H1 (cell line): Measurements from ENCODE around the gene DLX4. TPM values are rescaled to one million over a fixed set of nuclear protein-coding genes. Genes with fewer than 3 reads are reported as not detected.
A peak's percentile ranks its signal among the peaks of the same experiment; 100 is the strongest.

ENCODE experiments used
- CTCF ChIA-PET: fragments of 300-600 bp; sonication (Branson Sonifier 250); formaldehyde crosslinking; loops from one replicate; lab custom pipeline; 2021; ENCODE audit not compliant: partially characterized antibody; lab: Charles Lee
- POLR2A ChIA-PET: fragments of 300-600 bp; sonication (Branson Sonifier 250); formaldehyde crosslinking; loops from one replicate; lab custom pipeline; 2021; ENCODE audit warnings: inconsistent platforms; ENCODE audit not compliant: partially characterized antibody; lab: Charles Lee
- DNase-seq, 2 experiments: peaks; one replicate each; pipeline versions ENCODE4 v3.0.0 to v3.0.0-alpha.2; 2010 to 2022; ENCODE audit warnings: low spot score in 2 of 2, low read depth in 1 of 2, mixed read lengths in 1 of 2
- FAIRE-seq: peaks from 2 replicates; lab custom pipeline; 2011; peaks lifted over from hg19 to GRCh38; lab: Jason Lieb, UNC
- H2AFZ ChIP-seq: 2 replicates; pipeline ENCODE4 v1.8.1; 2012; ENCODE audit warnings: low read length, inconsistent platforms
- H2AK5ac ChIP-seq: 2 replicates; pipeline ENCODE4 v1.6.1; 2013; ENCODE audit warnings: low read depth, low read length
- H2BK120ac ChIP-seq: replicated peaks from 2 replicates; pipeline ENCODE3; 2013; ENCODE audit warnings: low read depth, low read length, inconsistent platforms
- H2BK12ac ChIP-seq: 2 replicates; pipeline ENCODE4 v1.6.1; 2013; ENCODE audit warnings: low read depth, low read length
- H2BK15ac ChIP-seq: 2 replicates; pipeline ENCODE4 v1.6.1; 2013; ENCODE audit warnings: low read length
- H2BK20ac ChIP-seq: 2 replicates; pipeline ENCODE4 v1.6.1; 2013; ENCODE audit warnings: low read length
- H2BK5ac ChIP-seq: 2 replicates; pipeline ENCODE4 v1.6.1; 2013; ENCODE audit warnings: low read depth, low read length
- H3K14ac ChIP-seq: 2 replicates; pipeline ENCODE4 v1.6.1; 2013; ENCODE audit warnings: inconsistent platforms; ENCODE audit not compliant: insufficient read length
- H3K18ac ChIP-seq: 2 replicates; pipeline ENCODE4 v1.6.1; 2013; ENCODE audit warnings: low read length; ENCODE audit errors: extremely low read depth
- H3K23ac ChIP-seq: 2 replicates; pipeline ENCODE4 v1.6.1; 2013; ENCODE audit warnings: inconsistent platforms; ENCODE audit not compliant: insufficient read length
- H3K23me2 ChIP-seq: 2 replicates; pipeline ENCODE4 v1.6.1; 2013; ENCODE audit warnings: low read depth, low read length
- H3K27ac ChIP-seq: 2 replicates; pipeline ENCODE4 v1.6.1; 2011; ENCODE audit warnings: low read depth, low read length, inconsistent platforms
- H3K27me3 ChIP-seq, 4 experiments: replicated peaks in 1 of 4; 1 replicate in 1 of 4; 2 replicates in 3 of 4; pipeline versions ENCODE4 v1.6.1 to v1.8.1; 2011 to 2013; ENCODE audit warnings: low read length in 3 of 4, mild to moderate bottlenecking in 3 of 4, inconsistent platforms in 2 of 4, mixed read lengths in 2 of 4, moderate library complexity in 1 of 4; ENCODE audit not compliant: control insufficient read depth in 3 of 4, insufficient read depth in 3 of 4; ENCODE audit errors: extremely low read depth in 1 of 4
- H3K36me3 ChIP-seq, 4 experiments: 2 replicates each; pipeline versions ENCODE4 v1.6.1 to v1.8.1; 2011 to 2013; ENCODE audit warnings: mild to moderate bottlenecking in 4 of 4, low read length in 3 of 4, moderate library complexity in 2 of 4, control low read depth in 1 of 4, inconsistent platforms in 1 of 4; ENCODE audit not compliant: insufficient read depth in 4 of 4, control insufficient read depth in 2 of 4
- H3K4ac ChIP-seq: replicated peaks from 2 replicates; pipeline ENCODE3; 2013; ENCODE audit warnings: low read length, low read depth, mixed read lengths, inconsistent platforms; ENCODE audit not compliant: insufficient read length
- H3K4me1 ChIP-seq, 4 experiments: replicated peaks in 1 of 4; 1 replicate in 1 of 4; 2 replicates in 3 of 4; pipeline versions ENCODE4 v1.6.1 to v1.8.1; 2011 to 2013; ENCODE audit warnings: low read length in 3 of 4, inconsistent platforms in 2 of 4, mixed read lengths in 1 of 4; ENCODE audit not compliant: insufficient read depth in 4 of 4, control insufficient read depth in 3 of 4
- H3K4me2 ChIP-seq, 2 experiments: 2 replicates each; pipeline versions ENCODE4 v1.6.1 to v1.8.1; 2011 to 2013; ENCODE audit warnings: low read depth in 2 of 2, low read length in 2 of 2, control low read depth in 1 of 2, inconsistent platforms in 1 of 2, mild to moderate bottlenecking in 1 of 2; ENCODE audit not compliant: insufficient read depth in 1 of 2
- H3K4me3 ChIP-seq, 4 experiments: fragments of 200-600, 300-600 bp in 1 of 4; sonication (generic), shearing (Covaris generic), sonication (Bioruptor Twin) in 1 of 4; 2 replicates each; pipeline versions ENCODE4 v1.5.1 to v1.8.1; 2011 to 2016; ENCODE audit warnings: low read length in 4 of 4, low read depth in 3 of 4, control low read depth in 2 of 4, inconsistent platforms in 2 of 4, mild to moderate bottlenecking in 2 of 4, mixed read lengths in 1 of 4, moderate library complexity in 1 of 4; ENCODE audit not compliant: insufficient read depth in 2 of 4; ENCODE audit errors: extremely low read depth in 1 of 4
- H3K56ac ChIP-seq: replicated peaks from 2 replicates; pipeline ENCODE3; 2013; ENCODE audit warnings: low read depth, mild to moderate bottlenecking, mixed read lengths, low read length, inconsistent platforms; ENCODE audit not compliant: insufficient read length
- H3K79me1 ChIP-seq: 2 replicates; pipeline ENCODE4 v1.6.1; 2013; ENCODE audit warnings: low read depth, low read length, control low read depth
- H3K79me2 ChIP-seq, 2 experiments: 2 replicates each; pipeline versions ENCODE4 v1.6.1 to v1.8.1; 2012 to 2013; ENCODE audit warnings: low read length in 2 of 2, mild to moderate bottlenecking in 2 of 2, inconsistent platforms in 1 of 2; ENCODE audit not compliant: insufficient read depth in 2 of 2, control insufficient read depth in 1 of 2
- H3K9ac ChIP-seq, 4 experiments: replicated peaks in 1 of 4; 1 replicate in 1 of 4; 2 replicates in 3 of 4; pipeline versions ENCODE4 v1.6.1 to v1.8.1; 2011 to 2013; ENCODE audit warnings: low read depth in 3 of 4, low read length in 3 of 4, control low read depth in 2 of 4, mild to moderate bottlenecking in 2 of 4, moderate library complexity in 2 of 4, inconsistent platforms in 1 of 4; ENCODE audit errors: extremely low read depth in 1 of 4
- H3K9me3 ChIP-seq, 2 experiments: 2 replicates each; pipeline versions ENCODE4 v1.6.1 to v1.8.1; 2012 to 2013; ENCODE audit warnings: mild to moderate bottlenecking in 2 of 2, moderate library complexity in 2 of 2, control low read depth in 1 of 2, inconsistent platforms in 1 of 2, low read depth in 1 of 2, low read length in 1 of 2, mixed read lengths in 1 of 2; ENCODE audit not compliant: insufficient read depth in 2 of 2
- H4K20me1 ChIP-seq, 2 experiments: replicated peaks in 1 of 2; 2 replicates each; pipeline versions ENCODE3 to v1.8.1; 2011 to 2013; ENCODE audit warnings: inconsistent platforms in 2 of 2, low read length in 2 of 2, mild to moderate bottlenecking in 1 of 2; ENCODE audit not compliant: insufficient read depth in 2 of 2, control insufficient read depth in 1 of 2
- H4K5ac ChIP-seq: 2 replicates; pipeline ENCODE4 v1.6.1; 2013; ENCODE audit warnings: low read length, low read depth, mixed read lengths, inconsistent platforms; ENCODE audit not compliant: insufficient read length
- H4K8ac ChIP-seq: 2 replicates; pipeline ENCODE4 v1.8.0; 2013; ENCODE audit warnings: mild to moderate bottlenecking, moderate library complexity, low read length, inconsistent platforms; ENCODE audit not compliant: insufficient read depth; ENCODE audit errors: extremely low read depth
- H4K91ac ChIP-seq: replicated peaks from 2 replicates; pipeline ENCODE3; 2013; ENCODE audit warnings: low read length, mixed read lengths, inconsistent platforms; ENCODE audit not compliant: insufficient read length
- BACH1 ChIP-seq: IDR thresholded peaks from 2 replicates; pipeline ENCODE4 v1.6.1; 2012; ENCODE audit warnings: low read length, improper control_type of control experiment
- CHD1 ChIP-seq: IDR thresholded peaks from 2 replicates; pipeline ENCODE4 v1.6.1; 2012; ENCODE audit warnings: low read depth, low read length, improper control_type of control experiment
- EGR1 ChIP-seq: IDR thresholded peaks from 2 replicates; pipeline ENCODE4 v1.6.1; 2011; ENCODE audit warnings: low read depth, low read length, borderline replicate concordance
- POU5F1 ChIP-seq: IDR thresholded peaks from 2 replicates; pipeline ENCODE4 v1.6.1; 2011; ENCODE audit warnings: low read depth, mild to moderate bottlenecking, low read length, moderate library complexity
- SP2 ChIP-seq: IDR thresholded peaks from 2 replicates; pipeline ENCODE4 v1.6.1; 2012; ENCODE audit warnings: mild to moderate bottlenecking, low read length, inconsistent platforms
- SP4 ChIP-seq: IDR thresholded peaks from 2 replicates; pipeline ENCODE4 v1.6.1; 2012; ENCODE audit warnings: low read length, inconsistent platforms
- WGBS, 2 experiments: shearing (Covaris generic) in 1 of 2; methylation state at CpG; one replicate each; pipeline versions ENCODE4 v1.1.6 to v1.1.7; 2013 to 2015; ENCODE audit warnings: low lambda C conversion rate in 2 of 2, mixed read lengths in 2 of 2, inconsistent platforms in 1 of 2, low coverage in 1 of 2, missing lambda C conversion rate in 1 of 2; ENCODE audit not compliant: insufficient replicate concordance in 2 of 2, insufficient coverage in 1 of 2, insufficient read length in 1 of 2; ENCODE audit errors: extremely low coverage in 1 of 2, missing lambda C conversion rate in 1 of 2; 5-methylcytosine and 5-hydroxymethylcytosine counted together
- polyA plus RNA-seq, 7 experiments: library from polyadenylated mRNA; depleted of rRNA in 3 of 7; stranded (reverse) in 5 of 7; unstranded in 2 of 7; fragments of >200 nt in 5 of 7; fragments of 200-250 nt in 2 of 7; gene quantifications; 1 replicate in 5 of 7; 2 replicates in 1 of 7; 4 replicates in 1 of 7; pipeline versions ENCODE4 v1.2.1 to v1.2.3, GENCODE V29; 2011 to 2013; ENCODE audit warnings: missing spikeins in 2 of 7, mixed read lengths in 2 of 7
- total RNA-seq: library from RNA; stranded (reverse); fragmentation: NEBNext Ultra II Directional; extraction: Animal tissue kit (Norgen Biotek cat#: 25700); gene quantifications from 2 replicates; pipeline ENCODE4 v1.2.1, GENCODE V29; 2021

Gene DLX4
- total and polyA plus RNA-seq, 2 of the 8 experiments (the other 6 are each of a cell fraction or from before 2014, with no cell fraction given): 0.67 to 0.80 TPM

GRCh38 chr17:49989518-49989880 lies 20.5 kb downstream of the DLX4 start:
- H2BK120ac ChIP-seq: no peak overlapping the region
- no peak overlapping the region for H2BK20ac ChIP-seq
- H3K9me3 ChIP-seq: peaks cover 0 to under 1% of the 10 kb centered on the region in 2 experiments; a peak in 1 of 4 replicates
- no peak overlapping the region for H4K91ac ChIP-seq
- H3K4me2 ChIP-seq: no peak overlapping the region
- POLR2A ChIA-PET: interaction anchor here (1.3 kb wide), 1 partner anchor 16 kb away, joined by 3 read pairs; no protein-coding TSS in a partner anchor
- no peak overlapping the region for H2AFZ ChIP-seq
- no peaks in the 10 kb centered on the region for H3K79me1 ChIP-seq
- no peak overlapping the region for H4K8ac ChIP-seq
- no peak overlapping the region for H2AK5ac ChIP-seq
- H2BK15ac ChIP-seq: no peak overlapping the region
- FAIRE-seq: no peak
- peak in 1 of 2 experiments; percentile 43 for DNase-seq
- H4K5ac ChIP-seq: no peak overlapping the region
- no peak overlapping the region for H3K27ac ChIP-seq
- peaks cover 39 to 88% (median 81%) of the 10 kb centered on the region in 4 experiments for H3K27me3 ChIP-seq
- H3K14ac ChIP-seq: no peak overlapping the region
- WGBS, 2 experiments: 81% methylated on average over 4 of the region's 4 CpGs; no CpG with 5 or more reads in 1 of the 2 experiments
- no peak overlapping the region for H3K56ac ChIP-seq
- H3K23ac ChIP-seq: no peak overlapping the region
- H3K4ac ChIP-seq: no peak overlapping the region
- H3K9ac ChIP-seq: no peak overlapping the region
- TF ChIP-seq BACH1 (no peak), EGR1 (no peak), SP2 (no peak), SP4 (no peak), CHD1 (no peak), POU5F1 (no peak)
- TF ChIP-seq, all 59 proteins: peak for 0
- H2BK5ac ChIP-seq: no peak overlapping the region
- H3K18ac ChIP-seq: no peak overlapping the region
- CTCF ChIA-PET: interaction anchor here (0.5 to 18.5 kb wide), 13 partner anchors 7 to 308 kb away, joined by 3 to 547 read pairs (median 6); partner anchors contain the start of genes DLX3 and TAC4
- no peak overlapping the region for H2BK12ac ChIP-seq
- H3K79me2 ChIP-seq: no peaks in the 10 kb centered on the region
- peaks cover 0 to 7% of the 10 kb centered on the region in 2 experiments for H4K20me1 ChIP-seq
- H3K36me3 ChIP-seq: no peaks in the 10 kb centered on the region; a peak in 1 of 8 replicates
- peaks cover 10% of the 10 kb centered on the region; the same call in 1 of the 2 replicates for H3K23me2 ChIP-seq
- H3K4me1 ChIP-seq: peaks cover 3 to 24% (median 17%) of the 10 kb centered on the region in 4 experiments
- H3K4me3 ChIP-seq: no peak overlapping the region
